Fibroblast of villous mesenchyme (primary cell): ENCODE results near the gene FN3K. TPM values are rescaled to one million over a fixed set of nuclear protein-coding genes. Genes with fewer than 3 reads are reported as not detected.

ENCODE experiments used
- DNase-seq: peaks from one replicate; pipeline ENCODE4 v3.0.0-alpha.2; 2010; ENCODE audit warnings: low read depth
- H3K4me3 ChIP-seq: 2 replicates; pipeline ENCODE4 v1.5.1; 2011; ENCODE audit warnings: low read depth, mild to moderate bottlenecking, low read length
- total RNA-seq: library from RNA; depleted of rRNA; stranded (reverse); fragments of >200 nt; gene quantifications from 2 replicates; pipeline ENCODE4 v1.2.3, GENCODE V29; 2012
- TF ChIP-seq, protein P1 (sequence below): IDR thresholded peaks from 2 replicates; pipeline ENCODE4 v1.5.1; 2012; ENCODE audit warnings: low read depth, mild to moderate bottlenecking, low read length; ENCODE audit not compliant: insufficient read depth

The FN3K gene
- total RNA-seq, 1 donor = 2.2 TPM

DNA sequence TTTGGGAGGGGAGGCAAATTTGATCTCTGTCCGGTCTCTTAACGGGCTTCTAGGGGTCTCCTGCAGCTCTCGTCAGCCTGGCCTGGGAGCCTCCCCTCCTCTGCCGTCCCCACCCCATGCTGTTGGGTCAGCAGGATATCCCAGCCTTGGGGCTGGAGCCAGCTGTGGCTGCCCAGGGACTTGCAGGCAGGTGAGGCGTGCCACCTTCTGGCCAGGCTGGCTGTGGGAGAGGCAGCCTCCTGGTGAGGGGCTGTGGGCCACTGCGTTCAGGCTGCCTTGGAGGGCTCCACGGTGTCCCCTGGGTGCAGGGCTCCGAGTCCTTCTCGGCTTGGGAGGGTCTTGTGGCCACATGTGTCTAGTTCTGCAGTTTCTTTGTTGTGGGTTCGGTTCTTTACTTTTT lies 51.0 kb downstream of the FN3K start:
- H3K4me3 ChIP-seq = no peak overlapping the region
- TF ChIP-seq, protein P1, sequence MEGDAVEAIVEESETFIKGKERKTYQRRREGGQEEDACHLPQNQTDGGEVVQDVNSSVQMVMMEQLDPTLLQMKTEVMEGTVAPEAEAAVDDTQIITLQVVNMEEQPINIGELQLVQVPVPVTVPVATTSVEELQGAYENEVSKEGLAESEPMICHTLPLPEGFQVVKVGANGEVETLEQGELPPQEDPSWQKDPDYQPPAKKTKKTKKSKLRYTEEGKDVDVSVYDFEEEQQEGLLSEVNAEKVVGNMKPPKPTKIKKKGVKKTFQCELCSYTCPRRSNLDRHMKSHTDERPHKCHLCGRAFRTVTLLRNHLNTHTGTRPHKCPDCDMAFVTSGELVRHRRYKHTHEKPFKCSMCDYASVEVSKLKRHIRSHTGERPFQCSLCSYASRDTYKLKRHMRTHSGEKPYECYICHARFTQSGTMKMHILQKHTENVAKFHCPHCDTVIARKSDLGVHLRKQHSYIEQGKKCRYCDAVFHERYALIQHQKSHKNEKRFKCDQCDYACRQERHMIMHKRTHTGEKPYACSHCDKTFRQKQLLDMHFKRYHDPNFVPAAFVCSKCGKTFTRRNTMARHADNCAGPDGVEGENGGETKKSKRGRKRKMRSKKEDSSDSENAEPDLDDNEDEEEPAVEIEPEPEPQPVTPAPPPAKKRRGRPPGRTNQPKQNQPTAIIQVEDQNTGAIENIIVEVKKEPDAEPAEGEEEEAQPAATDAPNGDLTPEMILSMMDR = no peak
- DNase-seq = no peak

DNA sequence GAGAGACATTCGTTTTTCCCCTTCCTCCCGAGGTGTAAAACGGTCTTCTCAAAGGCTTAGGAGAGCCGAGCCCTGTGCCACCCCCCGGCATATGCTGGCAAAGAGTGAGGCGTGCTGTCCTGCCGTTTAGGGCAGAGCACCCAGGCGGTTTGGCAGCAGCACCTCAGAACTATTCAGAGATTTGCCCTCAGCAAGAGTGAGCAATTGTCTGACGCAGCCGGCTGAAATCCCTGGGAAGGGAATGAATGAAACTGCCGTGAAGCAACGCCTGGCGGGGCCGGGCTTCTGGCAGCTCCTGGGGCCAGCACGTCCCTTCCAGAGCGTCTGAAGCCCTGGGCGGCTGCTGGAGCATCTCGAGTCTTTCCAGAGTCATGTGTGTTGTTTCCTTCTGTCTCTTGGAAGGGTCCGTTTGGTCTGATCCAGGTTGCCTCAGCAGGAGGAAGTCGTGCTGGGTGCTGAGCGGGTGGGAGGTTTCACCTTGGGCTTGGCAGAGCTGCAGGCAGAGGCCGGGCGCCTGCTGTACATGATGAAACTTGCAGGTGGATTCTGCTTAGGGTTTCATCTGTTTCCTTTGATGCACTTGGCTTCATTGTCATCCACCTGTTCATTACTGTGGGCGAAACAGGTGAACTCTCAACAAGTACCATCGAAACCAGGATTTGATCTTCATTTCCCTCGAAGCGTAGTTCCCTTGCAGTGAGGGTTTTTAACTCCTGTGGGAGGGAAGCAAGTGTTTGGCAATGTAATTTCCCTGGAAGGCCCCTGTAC lies 51.9 kb downstream of the FN3K start:
- H3K4me3 ChIP-seq = no peak overlapping the region
- TF ChIP-seq, protein P1 = no peak
- no peak for DNase-seq

DNA sequence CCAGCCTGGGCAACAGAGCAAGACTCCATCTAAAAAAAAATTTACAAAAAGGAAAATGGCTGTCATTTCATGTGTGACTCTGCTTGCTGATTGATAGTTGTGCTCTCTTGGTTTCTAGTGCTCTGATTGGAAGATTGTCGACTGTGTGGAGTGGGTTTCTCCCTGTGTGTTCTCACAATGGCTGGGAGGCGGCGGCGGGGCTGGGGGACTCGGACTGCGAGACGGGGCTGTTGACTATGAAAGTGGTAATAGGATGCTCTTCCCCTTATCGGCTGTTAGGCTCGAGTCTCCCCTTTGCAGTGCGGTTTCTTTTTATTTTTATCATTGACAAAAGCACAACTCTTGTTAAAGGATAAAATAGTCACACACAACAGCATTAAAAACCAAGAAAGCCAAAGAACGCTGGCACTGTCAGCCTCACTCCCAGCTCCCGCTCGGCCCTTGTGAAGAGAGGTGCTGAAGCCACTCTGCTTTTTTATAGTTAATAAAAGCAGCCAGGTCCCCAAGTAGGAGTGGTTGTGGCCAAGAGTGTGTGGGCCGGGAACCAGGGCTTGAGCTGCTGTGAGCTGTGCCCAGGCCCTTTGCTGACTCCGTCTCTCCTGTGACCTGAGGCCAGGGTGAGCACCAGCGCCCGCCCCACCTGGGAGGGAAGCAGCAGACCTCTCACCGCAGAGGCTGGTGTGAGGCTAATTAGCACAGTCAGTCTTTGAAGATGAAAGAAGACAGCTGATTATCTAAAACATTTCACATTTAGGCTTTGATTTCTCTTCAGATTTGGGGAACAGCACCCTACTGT lies 53.0 kb downstream of the FN3K start:
- H3K4me3 ChIP-seq = no peak overlapping the region
- DNase-seq = no peak
- TF ChIP-seq, protein P1 = no peak

DNA sequence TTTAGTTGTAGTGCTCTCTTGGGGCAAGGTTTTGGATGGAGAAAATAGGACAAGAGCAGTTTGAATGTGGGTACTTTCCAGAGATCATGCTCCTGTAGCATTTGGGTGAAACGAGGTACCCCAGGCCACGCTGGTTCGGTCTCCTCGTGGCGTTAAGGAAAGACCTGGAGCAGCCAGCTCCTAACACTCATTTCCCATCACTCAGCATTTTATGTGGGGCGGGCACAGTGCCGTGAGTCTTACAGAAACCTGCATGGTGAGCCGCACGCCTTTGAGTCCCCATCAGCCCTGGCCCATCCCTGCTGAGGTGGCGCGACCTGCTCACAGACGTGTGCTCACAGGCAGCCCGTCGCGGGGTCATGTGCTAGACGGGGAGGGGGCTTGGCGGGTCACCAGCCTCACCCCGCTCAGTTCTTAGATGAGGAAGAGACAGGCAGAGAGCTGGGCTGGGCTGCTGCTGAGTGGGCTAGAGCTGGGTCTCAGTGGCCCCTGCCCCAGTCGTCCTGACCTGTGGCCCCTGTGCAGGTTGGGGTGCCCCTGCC lies 53.7 kb downstream of the FN3K start:
- no peak overlapping the region for H3K4me3 ChIP-seq
- TF ChIP-seq, protein P1 = no peak
- DNase-seq = no peak

DNA sequence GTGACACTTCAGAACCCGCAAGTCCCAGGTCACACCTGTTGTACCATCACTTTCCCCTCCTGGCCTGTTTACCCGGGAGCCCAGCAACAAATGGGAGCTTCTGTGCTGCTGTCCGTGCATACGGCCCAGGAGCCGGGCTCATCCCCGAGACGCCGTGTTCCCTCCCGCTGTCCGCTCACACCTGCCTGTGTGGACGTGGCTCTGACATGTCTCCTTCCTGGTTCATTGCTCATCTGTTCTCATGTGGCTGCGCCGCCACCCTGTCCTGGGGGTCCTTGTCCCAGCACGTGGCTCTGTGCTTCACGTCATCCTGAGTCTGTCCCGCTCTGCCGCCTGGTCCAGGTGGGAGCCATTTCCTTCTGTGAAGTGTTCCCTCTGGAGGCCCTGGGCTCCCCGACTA lies 54.4 kb downstream of the FN3K start:
- TF ChIP-seq, protein P1 = no peak

DNA sequence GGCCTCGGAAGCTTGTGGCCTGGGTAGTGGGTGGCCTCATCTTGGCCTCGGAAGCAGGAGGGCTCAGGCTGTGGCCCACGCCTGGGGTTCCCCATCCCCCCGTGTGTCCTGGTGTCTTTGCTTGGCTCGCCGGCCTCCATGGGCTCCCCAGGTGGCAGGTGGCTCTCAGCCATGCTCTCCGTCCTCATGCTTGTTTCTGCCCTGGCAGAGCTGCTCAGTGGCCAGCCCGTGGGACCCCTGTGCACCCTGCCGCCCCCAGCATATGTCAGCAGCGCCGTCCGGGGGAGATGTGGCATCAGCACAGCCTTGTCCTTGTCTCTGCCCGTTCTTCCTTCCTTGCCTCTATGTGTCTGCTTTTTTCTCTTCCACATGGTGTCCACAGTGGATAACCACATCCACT lies 55.0 kb downstream of the FN3K start:
- TF ChIP-seq, protein P1 = no peak
- no peak for DNase-seq
- no peak overlapping the region for H3K4me3 ChIP-seq

More for the DNA sequence above, 54.4 kb downstream of the FN3K start:
- no peak overlapping the region for H3K4me3 ChIP-seq
- DNase-seq = no peak
